Stomach (tissue), 9 donors: ENCODE measurements around the gene SMAD5. TPM values are rescaled to one million over a fixed set of nuclear protein-coding genes. Genes with fewer than 3 reads are reported as not detected.

ENCODE experiments used
- DNase-seq, 2 donors: peaks; one replicate each; pipeline versions ENCODE4 v3.0.0 to v3.0.0-alpha.2; 2013 to 2019
- H3K27ac ChIP-seq, 5 donors: fragments of 200-600 bp in 4 of 5; sonication (generic) in 4 of 5; one replicate each; pipeline ENCODE4 v1.5.1; 2013 to 2019; ENCODE audit warnings: mild to moderate bottlenecking in 1 of 5, moderate library complexity in 1 of 5
- H3K27me3 ChIP-seq, 3 donors: fragments of 200-600 bp; sonication (generic); one replicate each; pipeline ENCODE4 v1.5.1; 2017 to 2019; ENCODE audit warnings: mixed run types in 1 of 3
- H3K36me3 ChIP-seq, 4 donors: fragments of 200-600 bp; sonication (generic); 1 replicate in 3 of 4; 2 replicates in 1 of 4; pipeline ENCODE4 v1.5.1; 2016 to 2019
- H3K4me1 ChIP-seq, 4 donors: fragments of 200-600 bp; sonication (generic); one replicate each; pipeline ENCODE4 v1.5.1; 2016 to 2019
- H3K4me3 ChIP-seq, 4 donors: fragments of 200-600 bp; sonication (generic) in 3 of 4; one replicate each; pipeline ENCODE4 v1.5.1; 2016 to 2019; ENCODE audit warnings: mild to moderate bottlenecking in 1 of 4
- H3K9me3 ChIP-seq, 4 donors: fragments of 200-600 bp; sonication (generic); one replicate each; pipeline ENCODE4 v1.5.1; 2016 to 2019
- CTCF ChIP-seq, 7 experiments: fragments of 450-650 bp in 4 of 7; fragments of 200-600 bp in 3 of 7; sonication (generic) in 3 of 7; IDR thresholded peaks; one replicate each; pipeline ENCODE4 v1.5.1; 2016 to 2019; ENCODE audit warnings: antibody characterized with exemption in 7 of 7, control low read depth in 2 of 7, mild to moderate bottlenecking in 1 of 7
- EP300 ChIP-seq: sonication (generic); formaldehyde crosslinking; IDR thresholded peaks from one replicate; pipeline ENCODE4 v1.6.1; 2017; ENCODE audit warnings: antibody characterized with exemption
- POLR2A ChIP-seq, 4 donors: fragments of 450-650 bp; IDR thresholded peaks; one replicate each; pipeline ENCODE4 v1.6.1; 2016; ENCODE audit warnings: antibody characterized with exemption in 4 of 4, control low read depth in 2 of 4, mild to moderate bottlenecking in 1 of 4, moderate library complexity in 1 of 4
- POLR2AphosphoS5 ChIP-seq, 3 donors: sonication (generic); formaldehyde crosslinking; IDR thresholded peaks; one replicate each; pipeline ENCODE4 v1.6.1; 2016; ENCODE audit warnings: antibody characterized with exemption in 3 of 3
- WGBS, 5 donors: extraction: QIAGEN DNeasy Blood & Tissue Kit in 3 of 5; methylation state at CpG; one replicate each; pipeline versions ENCODE4 v1.1.5 to v1.1.7; 2013 to 2018; 5-methylcytosine and 5-hydroxymethylcytosine counted together
- intact Hi-C: fragments of 100-400 bp; cut with DNase I; formaldehyde crosslinking; loops from one replicate; pipeline ENCODE4 v1.15.1; 2023; ENCODE audit warnings: low total_unique reads
- polyA plus RNA-seq, 3 donors: library from polyadenylated mRNA; stranded (reverse); fragments of 200-250 nt; gene quantifications; one replicate each; pipeline ENCODE4 v1.2.3, GENCODE V29; 2013
- total RNA-seq, 5 donors: library from RNA; depleted of rRNA; stranded (reverse); fragments of >200 nt; gene quantifications; one replicate each; pipeline versions ENCODE4 v1.1.0 to v1.2.3, GENCODE V29; 2014 to 2016
- donor health status: healthy with polysubstance abuse.
- donor health status: Bipolar disorder and iron deficiency.
- donor health status: healthy.

SMAD5 gene
- total and polyA plus RNA-seq, 8 donors: 6.8 to 220 (median 24.0) TPM

- TF ChIP-seq EP300: no peak
- TF ChIP-seq POLR2A (IDR thresholded peaks at IDR 0.05): no peak
- TF ChIP-seq POLR2AphosphoS5 (IDR thresholded peaks at IDR 0.05): no peak
- no peak for TF ChIP-seq CTCF (IDR thresholded peaks at IDR 0.05)
- Histone ChIP-seq H3K4me3 (no peak overlapping the region), H3K27me3 (peaks cover 0 to 26% (median 5%) of the 10 kb centered on the region in 3 donors), H3K4me1 (no peaks in the 10 kb centered on the region), H3K36me3 (no peaks in the 10 kb centered on the region), H3K27ac (no peak overlapping the region), H3K9me3 (no peaks in the 10 kb centered on the region)
- intact Hi-C loops: loop anchor here (2.0 to 10.0 kb wide), 2 partner anchors 269 to 327 kb away; no protein-coding TSS in a partner anchor
- DNase-seq: no peak
- 62 to 73% (median 67%) methylated on average over 7 to 9 of the region's 9 CpGs for WGBS, 5 donors
Observed at GRCh38 chr5:136213919-136214493, 81.4 kb downstream of the SMAD5 start.

GRCh38 chr5:136215812-136216211 is 83.2 kb downstream of the SMAD5 start:
- H3K27ac ChIP-seq: no peak overlapping the region
- H3K4me3 ChIP-seq: no peak overlapping the region
- WGBS, 5 donors: 69 to 88% (median 78%) methylated on average over 4 of the region's 4 CpGs
- H3K4me1 ChIP-seq: no peaks in the 10 kb centered on the region
- TF ChIP-seq POLR2AphosphoS5 (IDR thresholded peaks at IDR 0.05) (no peak), POLR2A (IDR thresholded peaks at IDR 0.05) (no peak), EP300 (no peak), CTCF (IDR thresholded peaks at IDR 0.05) (no peak)
- DNase-seq: no peak
- intact Hi-C loops: loop anchor here (10.0 kb wide), 1 partner anchor 271 kb away; no protein-coding TSS in a partner anchor
- H3K36me3 ChIP-seq: no peaks in the 10 kb centered on the region
- peaks cover 0 to 16% (median 16%) of the 10 kb centered on the region in 4 donors for H3K9me3 ChIP-seq
- peaks cover 0 to 27% (median 5%) of the 10 kb centered on the region in 3 donors for H3K27me3 ChIP-seq

- DNase-seq: no peak
- H3K36me3 ChIP-seq: no peaks in the 10 kb centered on the region
- H3K9me3 ChIP-seq: peaks cover 0 to 20% (median 18%) of the 10 kb centered on the region in 4 donors
- 82 to 89% (median 88%) methylated on average over 3 to 8 of the region's 8 CpGs for WGBS, 5 donors
- H3K27ac ChIP-seq: no peak overlapping the region
- TF ChIP-seq CTCF (IDR thresholded peaks at IDR 0.05): no peak
- TF ChIP-seq POLR2A (IDR thresholded peaks at IDR 0.05): no peak
- peaks cover 0 to 27% (median 5%) of the 10 kb centered on the region in 3 donors for H3K27me3 ChIP-seq
- intact Hi-C loops: loop anchor here (10.0 kb wide), 1 partner anchor 271 kb away; no protein-coding TSS in a partner anchor
- no peaks in the 10 kb centered on the region for H3K4me1 ChIP-seq
- H3K4me3 ChIP-seq: no peak overlapping the region
Observed at GRCh38 chr5:136216230-136216629, 83.6 kb downstream of the SMAD5 start.

- TF ChIP-seq POLR2AphosphoS5 (IDR thresholded peaks at IDR 0.05) (no peak), EP300 (no peak)
Observed at GRCh38 chr5:136221340-136221739, 88.7 kb downstream of the SMAD5 start.

More at GRCh38 chr5:136221340-136221739, 88.7 kb downstream of the SMAD5 start:
- no peaks in the 10 kb centered on the region for H3K4me1 ChIP-seq
- H3K9me3 ChIP-seq: peaks cover 0 to 24% (median 19%) of the 10 kb centered on the region in 4 donors
- peaks cover 0 to 11% (median 0%) of the 10 kb centered on the region in 3 donors for H3K27me3 ChIP-seq
- intact Hi-C loops: no loop called here
- no peak overlapping the region for H3K27ac ChIP-seq
- no peak for DNase-seq
- H3K36me3 ChIP-seq: no peaks in the 10 kb centered on the region
- 87 to 97% (median 91%) methylated on average over 4 of the region's 4 CpGs for WGBS, 5 donors
- no peak overlapping the region for H3K4me3 ChIP-seq
